HG02798 (cell line): ENCODE results near the gene ELFN1.

Source experiments
- ATAC-seq: cut with Tn5 transposase; IDR thresholded peaks from one replicate; pipeline ENCODE4 v1.9.1; 2021; ENCODE audit warnings: mild to moderate bottlenecking; ENCODE audit not compliant: unreplicated experiment, poor library complexity

Gene ELFN1

DNA sequence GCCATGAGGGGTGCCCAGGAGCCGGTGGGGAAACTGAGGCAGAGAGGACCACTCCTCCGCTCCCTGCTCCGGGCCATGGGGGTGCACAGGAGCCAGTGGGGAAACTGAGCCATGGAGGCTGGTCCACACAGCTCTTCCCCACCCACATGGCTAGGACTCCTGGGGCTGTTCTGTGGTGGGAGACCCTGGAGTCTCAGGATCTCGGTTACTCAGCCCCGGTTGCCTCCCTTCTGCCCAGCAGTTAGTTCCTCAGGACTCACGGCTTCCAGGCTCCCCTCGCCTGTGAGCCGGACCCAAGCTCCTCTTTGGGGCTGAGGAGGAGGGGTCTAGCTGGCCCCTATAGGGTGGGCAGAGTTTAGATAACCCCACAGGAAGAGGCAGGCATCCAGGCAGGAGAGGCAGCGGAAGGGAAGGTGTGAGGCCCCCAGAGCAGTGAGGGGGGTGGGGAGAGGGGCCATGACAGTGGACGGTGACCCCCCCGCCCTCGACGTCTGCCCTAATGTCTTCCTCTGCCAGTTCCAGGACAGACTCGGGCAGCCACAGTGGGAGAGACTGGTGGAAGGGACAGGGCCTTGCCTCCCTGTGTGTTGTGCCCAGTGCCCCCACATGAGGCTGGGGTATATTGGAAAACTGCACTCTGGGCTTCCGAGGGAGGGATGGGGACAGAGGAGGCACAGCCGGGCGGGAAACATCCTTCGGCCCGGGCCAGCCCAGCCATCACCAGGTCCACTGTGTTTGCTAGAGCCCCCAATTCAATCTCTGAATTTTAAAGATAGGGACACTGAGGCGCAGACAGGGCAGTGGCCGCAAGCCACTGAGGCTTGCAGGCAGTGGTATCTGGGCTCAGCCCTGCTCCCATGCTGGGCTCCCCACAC, 4.3 kb downstream of the ELFN1 start:
- no peak for ATAC-seq

DNA sequence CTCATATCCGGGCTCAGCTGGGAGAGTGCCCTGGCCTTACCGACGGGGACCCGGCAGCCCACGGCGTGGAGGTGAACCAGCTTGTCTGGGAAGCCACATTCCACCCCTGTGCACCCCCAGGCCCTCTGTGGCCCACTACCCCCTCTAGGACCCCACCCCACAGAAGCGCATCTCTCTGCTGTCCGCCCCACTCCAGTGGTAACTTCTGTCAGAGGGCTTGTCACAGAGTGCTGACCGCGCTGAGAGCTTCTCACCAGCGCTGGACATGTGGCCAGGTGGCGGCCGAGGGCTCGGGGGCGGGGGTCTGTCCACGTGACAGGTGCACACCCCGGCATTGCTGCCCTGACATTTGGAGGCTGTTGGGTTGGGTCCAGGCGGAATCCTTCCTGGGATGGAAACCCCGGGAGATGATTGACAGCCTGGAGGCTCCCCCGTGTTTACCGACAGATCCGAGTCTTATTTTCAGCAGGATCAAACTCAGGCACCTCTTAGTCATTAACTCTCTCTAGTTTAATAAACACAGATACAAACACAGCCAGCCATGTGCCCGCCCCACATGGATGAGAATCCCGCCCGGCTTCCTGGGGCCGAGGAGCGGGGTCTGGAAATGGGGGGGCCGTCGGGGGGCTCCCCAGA, 5.1 kb downstream of the ELFN1 start:
- no peak for ATAC-seq

DNA sequence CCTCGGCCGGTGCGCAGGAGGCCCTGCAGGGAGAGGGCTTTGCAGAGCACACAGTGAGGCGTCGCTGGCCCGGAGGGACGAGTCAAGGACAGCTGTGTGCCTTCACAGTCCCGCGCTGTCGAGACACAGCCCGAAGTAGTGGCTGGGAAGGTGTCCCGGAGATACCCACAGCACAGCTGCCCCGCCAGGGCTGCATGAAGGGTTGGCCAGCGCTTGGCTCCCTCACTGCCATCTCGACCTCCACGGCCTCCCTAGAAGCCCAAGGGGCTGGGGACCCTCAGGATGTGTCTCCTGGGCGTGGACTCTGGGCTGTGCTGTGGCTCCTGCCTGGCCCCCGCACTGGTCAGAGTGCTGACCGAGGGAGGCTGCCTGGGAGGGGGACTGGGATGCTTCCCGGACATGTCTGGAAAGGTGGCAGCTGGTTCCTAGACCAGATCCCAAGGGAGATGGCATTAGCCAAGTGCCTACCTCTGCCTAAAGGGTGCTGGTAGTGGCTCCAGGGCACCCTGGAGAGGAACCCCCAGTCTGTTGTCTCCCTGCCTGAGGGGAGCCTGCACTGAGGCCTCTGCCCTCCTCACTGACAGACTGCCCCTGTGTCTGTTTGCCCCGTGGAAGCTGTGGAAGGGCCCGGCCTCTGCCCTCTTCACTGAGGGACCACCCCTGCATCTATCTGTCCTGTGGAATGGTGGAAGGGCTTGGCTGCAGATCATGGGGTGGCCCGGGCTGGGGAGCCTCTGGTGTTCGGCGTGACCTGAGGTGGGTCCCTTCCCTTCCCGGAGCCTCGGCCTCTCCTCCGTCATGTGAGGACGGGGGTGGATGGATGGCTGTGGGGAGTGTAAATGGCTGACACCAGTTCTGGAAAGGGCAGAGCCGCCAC, 5.8 kb downstream of the ELFN1 start:
- ATAC-seq = no peak

DNA sequence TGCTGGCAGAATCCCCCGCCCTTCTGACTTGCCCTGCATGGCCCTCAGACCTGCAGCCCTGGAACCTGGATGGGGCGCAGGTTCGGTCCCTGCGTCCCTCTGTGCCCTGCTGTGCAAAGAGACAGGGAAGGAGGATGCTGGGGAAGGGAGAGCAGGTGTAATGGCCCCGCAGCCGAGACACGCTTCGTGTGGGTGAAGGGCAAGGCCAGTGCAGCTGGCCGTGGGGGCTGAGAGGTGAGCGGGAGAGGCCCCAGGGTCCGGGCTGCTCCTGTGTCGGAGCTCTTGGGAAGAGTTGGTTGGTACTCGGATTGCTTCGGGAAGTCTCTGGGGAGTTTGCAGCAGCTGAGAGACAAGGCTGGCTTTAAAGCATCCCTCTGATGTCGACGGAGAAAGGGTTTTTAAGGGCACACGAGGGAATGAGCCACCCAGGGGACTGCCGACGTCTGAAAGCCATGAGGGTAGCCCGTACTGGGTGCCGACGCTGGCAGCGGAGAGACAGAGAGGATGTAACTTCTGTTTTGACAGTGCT, 6.5 kb downstream of the ELFN1 start:
- ATAC-seq = no peak

DNA sequence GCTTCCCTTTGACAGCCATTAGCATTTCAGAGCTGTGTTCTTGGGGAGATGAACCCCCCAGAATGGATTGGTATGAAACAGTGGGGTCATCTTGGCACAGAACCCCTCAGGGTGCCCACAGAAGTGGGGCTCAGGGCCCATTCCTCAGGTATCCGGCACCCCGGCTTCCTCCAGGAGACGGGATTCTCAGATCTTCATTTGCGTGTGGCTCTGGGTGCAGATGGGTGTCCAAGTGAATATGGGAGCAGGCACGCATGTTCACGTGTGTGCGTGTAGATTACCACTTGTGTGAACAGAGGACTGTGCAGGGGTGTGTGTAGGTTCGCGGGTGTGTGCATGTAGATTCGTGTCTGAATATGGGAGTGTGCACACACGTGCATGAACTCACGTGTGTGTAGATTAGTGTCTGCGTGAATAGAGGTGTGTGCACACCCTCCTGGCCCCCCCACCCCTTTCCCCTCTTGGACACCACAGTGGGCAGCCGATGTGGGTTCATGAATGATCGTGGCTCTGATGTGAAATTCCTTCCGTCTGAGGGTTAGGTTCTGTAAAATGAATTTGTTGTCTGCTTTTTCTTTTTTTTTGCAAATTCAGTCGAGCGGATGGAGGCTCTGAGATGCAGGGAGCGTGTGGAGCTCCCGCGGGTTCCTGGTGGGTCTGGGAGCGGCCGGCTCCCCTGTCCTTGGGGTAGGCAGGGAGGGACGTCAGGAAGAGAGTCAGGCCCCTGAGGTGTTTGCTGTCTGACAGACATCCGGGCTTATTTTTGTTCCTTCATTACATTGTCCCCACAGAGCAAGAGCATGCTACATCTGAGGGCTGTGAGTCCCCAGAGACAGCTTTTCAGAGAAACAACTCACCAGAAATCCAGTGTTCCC, 7.4 kb downstream of the ELFN1 start:
- ATAC-seq = no peak

DNA sequence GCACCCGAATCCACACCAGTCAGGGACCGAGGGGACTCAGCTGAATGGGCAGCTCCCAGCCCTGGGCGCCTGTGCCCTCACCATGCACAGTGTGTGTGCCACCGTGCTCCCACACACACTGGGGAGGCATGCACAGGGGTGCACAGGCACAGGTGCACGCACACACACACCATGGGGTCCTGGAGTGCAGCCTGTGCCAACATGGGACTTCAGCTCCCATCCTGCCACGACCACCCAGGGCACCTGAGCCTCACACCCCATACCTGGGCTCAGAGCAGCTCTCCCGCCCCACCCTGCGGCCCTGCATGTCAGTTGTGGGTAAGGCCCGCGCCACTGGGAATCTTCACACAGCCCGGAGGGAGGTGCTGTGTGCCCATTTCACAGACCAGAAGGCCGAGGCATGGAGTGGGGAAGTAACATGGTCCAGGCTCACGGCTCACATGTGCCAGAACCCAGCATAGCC, 8.0 kb downstream of the ELFN1 start:
- no peak for ATAC-seq

DNA sequence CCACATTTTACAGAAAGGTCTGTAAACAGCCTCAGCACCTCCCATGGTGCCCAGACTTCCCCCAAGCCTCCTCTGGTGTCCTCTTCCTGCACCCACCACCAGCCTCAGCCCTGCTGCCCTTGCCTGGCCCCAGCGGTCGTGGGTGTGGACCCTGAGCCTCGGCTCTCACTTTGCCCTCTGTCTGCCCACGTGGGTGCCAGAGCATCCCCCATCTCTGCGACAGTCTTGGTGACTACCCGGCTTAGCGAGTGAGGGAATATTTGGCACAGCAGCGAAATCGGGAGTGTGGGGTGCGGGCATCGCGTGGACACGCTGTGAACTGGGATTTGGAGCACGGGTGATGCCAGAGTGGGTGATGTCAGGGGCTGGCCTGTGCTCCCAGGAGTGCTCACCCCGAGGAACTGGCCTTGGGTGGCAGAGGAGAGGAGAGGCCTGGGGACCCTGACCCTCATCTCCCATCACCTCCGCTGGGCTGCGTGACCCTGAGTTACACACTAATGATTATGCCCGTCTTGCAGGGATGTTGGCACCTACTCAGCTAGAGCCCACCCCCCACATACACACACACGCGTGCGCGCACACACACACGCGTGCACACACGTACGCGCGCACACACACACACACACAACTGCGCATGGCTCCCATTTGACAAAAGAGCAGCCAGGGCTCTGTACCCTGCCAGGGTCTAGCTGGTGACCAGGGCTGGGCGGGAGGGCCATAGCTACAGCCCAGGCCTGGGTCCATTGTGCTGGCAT, 8.7 kb downstream of the ELFN1 start:
- ATAC-seq = no peak

DNA sequence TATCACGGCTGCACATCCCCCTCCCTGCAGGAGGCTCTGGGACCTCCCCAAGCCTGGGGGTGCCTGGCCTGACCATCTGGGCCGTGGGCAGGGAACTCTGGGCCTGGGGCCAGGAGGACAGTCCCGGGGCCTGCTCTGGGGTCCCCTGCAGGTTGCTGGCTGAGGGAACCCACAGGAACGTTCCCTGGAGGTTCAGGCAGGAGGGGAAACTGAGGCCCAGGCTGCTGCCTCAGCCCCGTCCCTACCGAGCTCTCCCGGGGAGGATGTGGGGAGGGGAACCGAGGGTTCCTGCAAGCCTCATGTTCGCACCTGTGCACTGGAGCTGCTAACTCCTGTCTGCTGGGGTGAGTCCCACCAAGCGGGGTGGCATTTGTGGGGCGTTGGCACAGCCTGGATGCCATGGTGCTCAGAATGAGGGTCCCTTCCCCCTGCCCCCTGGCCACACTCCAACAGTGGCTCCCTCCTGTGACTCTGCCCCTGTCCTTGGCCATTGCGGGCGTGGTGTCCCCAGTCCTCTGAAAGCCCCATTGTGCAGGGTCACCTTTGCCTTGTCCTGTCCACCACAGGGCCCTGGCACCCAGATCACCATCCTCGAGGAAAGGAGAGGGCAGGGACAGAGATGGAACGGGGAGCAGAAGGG, 9.4 kb downstream of the ELFN1 start:
- no peak for ATAC-seq

DNA sequence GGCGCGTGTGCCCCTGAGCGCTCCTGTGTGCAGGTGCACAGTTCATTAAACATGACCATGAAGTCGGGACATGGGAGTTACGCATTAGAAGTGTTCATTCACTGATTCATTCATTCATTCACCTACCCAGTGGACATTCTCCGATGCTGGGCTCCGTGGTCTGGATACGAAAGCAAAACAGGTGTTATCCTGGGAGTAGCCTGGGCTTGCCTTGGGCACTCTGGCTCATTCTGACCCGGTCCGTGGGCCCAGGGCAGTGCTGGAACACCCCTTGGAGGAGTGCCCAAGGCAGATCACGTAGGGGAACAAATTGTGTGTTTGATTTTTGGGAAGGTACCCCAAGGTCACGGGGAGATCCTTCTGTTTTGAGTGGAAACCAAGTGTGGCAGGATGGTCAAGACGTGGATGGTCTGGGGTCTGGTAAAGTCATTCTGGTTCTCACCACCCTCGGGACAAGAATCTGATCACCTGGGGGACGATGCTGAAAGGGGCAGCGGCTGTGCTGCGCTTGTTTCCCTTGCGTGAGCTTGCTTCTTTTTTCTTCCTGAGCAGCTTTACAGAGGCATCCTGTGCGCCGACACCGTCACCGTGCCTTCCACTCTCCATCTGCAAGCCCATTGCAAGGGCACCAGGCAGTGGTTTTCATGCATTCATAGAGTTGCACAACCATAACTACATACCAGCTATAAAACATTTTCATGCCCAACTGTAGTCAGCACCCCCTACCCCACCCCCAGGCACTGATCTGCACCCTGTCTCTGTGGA, 10.1 kb downstream of the ELFN1 start:
- no peak for ATAC-seq

DNA sequence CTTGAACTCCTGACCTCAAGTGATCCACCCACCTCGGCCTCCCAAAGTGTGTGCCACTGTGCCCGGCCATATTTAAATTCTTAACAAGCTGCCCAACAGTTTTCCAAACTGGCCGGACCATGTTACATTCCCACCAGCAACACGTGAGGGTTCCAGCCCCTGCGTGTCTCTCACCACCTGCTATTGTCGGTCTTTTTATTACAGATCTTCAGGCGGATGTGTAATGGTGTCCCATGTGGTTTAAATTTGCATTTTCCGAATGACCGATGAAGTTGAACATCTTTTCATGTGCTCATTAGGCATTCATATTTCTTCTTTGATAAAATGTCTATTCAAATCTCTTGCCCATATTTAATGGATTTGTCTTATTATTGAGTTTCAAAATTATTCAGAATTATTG, 11.5 kb downstream of the ELFN1 start:
- ATAC-seq = no peak

DNA sequence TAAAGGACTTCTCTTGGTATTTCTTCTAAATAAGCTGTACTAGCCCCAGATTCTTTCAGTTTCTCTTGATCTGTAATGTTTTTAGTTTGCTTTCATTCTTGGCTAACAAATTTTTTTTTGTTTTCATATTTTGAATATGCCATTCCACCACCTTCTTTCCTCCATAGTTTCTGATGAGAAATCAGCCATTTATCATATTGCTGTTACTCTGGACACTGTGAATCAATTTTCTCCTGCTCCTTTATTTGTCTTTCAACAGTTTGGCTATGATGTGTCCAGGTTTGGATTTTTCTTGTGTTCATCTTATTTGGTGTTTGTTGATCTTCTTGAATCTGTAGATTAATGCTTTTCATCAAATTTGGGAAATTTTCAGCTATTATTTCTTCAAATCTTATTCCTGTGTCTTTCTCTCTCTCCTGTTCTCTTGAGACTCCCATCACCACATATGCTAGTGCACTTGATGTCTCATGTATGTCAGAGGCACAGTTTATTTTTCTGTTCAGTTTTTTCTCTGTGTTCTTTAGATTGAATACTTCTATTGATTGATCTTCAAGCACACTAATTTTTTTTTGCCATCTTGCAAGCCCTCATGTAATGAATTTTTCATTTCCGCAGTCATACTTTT, 15.0 kb downstream of the ELFN1 start:
- no peak for ATAC-seq

DNA sequence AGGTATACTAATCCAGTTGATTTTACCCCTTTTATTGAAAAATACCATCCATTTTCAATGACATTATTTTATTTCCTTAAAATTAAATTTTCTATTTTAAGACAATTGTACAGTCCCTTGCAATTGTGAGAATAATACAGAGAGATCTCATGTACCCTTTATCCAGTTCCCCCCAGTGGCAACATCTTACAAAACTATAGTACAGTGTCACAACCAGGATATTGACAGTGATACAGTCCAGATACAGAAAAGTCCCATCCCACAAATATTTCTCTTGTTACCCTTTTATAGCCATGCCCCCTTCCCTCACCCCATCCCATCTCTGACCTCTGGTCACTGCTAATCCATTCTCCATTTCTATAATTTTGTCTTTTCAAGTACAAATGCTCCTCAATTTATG, 18.5 kb downstream of the ELFN1 start:
- no peak for ATAC-seq

DNA sequence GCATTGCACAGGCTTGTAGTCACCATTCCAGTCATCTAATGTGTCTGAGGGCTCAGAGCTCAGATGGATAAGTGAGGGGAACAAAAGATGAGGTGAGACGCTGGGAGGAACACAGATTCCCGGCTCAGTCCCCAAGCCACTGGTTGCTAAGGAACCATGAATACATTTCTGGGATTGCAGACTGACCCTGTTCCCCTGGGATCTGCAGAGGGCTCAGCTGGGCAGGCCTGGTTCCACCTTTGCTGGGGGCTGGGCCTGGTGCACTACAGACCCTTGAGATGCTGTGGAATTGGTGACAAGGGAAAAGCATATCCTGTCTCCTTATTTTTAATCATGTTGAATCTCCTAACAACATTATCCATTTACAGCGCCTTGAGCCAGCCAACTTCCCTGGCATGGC, 19.2 kb downstream of the ELFN1 start:
- no peak for ATAC-seq

DNA sequence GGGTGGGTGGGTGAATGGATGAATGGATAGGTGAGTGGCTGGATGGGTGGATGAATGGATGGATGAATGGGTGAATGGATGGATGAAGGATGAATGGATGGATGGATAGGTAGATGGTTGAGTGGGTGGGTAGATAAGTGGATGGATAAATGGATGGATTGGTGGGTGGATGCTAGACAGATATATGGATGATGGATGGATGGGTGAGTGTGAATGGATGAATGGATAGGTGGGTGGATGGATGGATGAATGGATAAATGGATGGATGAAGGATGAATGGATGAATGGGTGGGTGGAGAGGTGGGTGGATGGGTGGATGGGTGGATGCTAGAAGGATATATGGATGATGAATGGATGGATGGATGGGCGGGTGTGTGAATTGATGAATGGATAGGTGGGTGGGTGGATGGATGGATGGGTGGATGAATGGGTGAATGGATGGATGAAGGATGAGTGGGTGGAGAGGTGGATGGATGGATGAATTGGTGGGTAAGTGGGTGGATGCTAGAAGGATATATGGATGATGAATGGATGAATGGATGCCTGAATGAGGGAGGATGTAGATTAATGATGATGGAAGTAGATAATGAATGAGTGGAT, 20.4 kb downstream of the ELFN1 start:
- ATAC-seq = no peak

DNA sequence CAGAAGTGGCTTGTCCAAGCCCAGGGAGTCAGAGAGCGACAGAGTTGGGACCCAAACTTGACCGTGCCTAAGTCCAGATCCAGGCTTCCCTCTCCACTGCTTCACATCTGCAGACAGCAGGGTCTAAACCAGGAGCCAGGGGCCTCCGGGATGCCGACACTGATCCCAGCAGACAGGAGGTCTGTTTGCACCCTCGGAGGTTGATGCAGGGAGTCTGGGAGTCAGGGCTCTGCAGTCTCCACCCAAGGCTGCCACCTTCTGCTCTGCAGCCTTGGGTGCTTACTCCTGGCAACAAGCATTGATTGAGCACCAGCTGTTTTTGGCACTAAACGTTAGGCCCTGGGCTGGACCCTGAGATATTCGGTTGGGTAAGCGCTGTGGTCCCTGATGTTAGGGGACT, 21.0 kb downstream of the ELFN1 start:
- ATAC-seq = no peak

DNA sequence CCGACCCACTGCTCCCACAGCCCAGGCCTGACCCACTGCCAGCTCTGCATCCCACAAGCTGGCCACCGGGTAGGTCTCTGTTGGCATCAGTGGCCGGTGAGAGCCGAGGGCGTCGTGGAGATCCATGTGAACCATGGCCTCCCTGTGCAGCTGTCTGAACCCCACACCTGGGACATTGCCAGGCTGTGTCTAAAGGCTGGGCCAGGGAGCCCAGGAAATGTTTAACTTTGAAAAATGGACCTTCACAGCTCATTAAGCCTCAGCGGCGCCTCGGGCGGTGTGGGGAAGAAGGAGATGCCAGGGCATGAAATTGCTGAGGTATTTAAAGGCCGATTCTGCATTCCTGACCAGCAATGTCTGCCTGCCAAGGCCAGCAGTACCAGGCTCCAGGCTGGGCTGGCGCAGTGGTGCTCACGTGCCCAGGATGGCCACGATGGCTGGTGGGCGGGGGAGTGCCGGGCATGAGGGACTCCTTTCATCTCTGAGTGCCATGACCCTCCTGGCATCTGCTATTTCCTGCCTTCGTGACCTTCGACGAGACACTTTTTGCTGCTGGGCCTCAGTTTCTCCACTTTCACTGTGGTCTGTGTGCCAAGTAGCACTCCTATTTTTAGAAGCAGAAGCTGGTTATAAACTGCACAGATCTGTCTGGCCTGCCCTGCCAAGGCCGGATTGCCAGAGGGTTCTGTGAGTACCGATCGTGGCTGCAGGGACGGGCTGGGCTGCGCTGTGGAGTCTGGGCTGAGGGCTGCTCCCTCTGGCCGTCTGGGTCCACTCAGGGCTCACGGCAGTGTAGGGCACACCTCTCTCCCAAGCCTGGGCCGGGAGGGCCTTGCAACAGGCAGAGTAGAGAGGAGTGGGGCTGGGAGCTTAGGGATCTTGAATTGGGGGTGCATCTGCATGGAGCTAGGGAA, 21.8 kb downstream of the ELFN1 start:
- no peak for ATAC-seq
